H1 (cell line): Measurements from ENCODE around the gene SLC25A24. TPM values are rescaled to one million over a fixed set of nuclear protein-coding genes. Genes with fewer than 3 reads are reported as not detected.

Experiments
- BRCA1 ChIP-seq: IDR thresholded peaks from 2 replicates; pipeline ENCODE4 v1.6.1; 2012; ENCODE audit warnings: low read depth, low read length, improper control_type of control experiment
- CTBP2 ChIP-seq: IDR thresholded peaks from 2 replicates; pipeline ENCODE4 v1.7.0; 2011; ENCODE audit warnings: borderline replicate concordance, mild to moderate bottlenecking, moderate library complexity, mixed read lengths, low read length; ENCODE audit not compliant: insufficient read depth, insufficient read length
- HDAC2 ChIP-seq, 2 experiments: fragments of 300-600 bp in 1 of 2; sonication (generic) in 1 of 2; IDR thresholded peaks; 2 replicates each; pipeline ENCODE4 v1.6.1; 2011 to 2012; ENCODE audit warnings: low read depth in 2 of 2, low read length in 2 of 2, mild to moderate bottlenecking in 2 of 2, moderate library complexity in 2 of 2, borderline replicate concordance in 1 of 2, inconsistent platforms in 1 of 2
- NANOG ChIP-seq: IDR thresholded peaks from 2 replicates; pipeline ENCODE4 v1.6.1; 2011; ENCODE audit warnings: low read length, low read depth, mild to moderate bottlenecking, inconsistent platforms; ENCODE audit not compliant: insufficient read depth, poor library complexity, severe bottlenecking
- RXRA ChIP-seq: IDR thresholded peaks from 2 replicates; pipeline ENCODE4 v1.6.1; 2011; ENCODE audit warnings: low read depth, mild to moderate bottlenecking, low read length, moderate library complexity; ENCODE audit not compliant: insufficient read depth
- SRF ChIP-seq: IDR thresholded peaks from 2 replicates; pipeline ENCODE4 v1.6.1; 2011; ENCODE audit warnings: mild to moderate bottlenecking, low read depth, low read length, moderate library complexity
- SUZ12 ChIP-seq: fragments of 200-600 bp; sonication (generic); IDR thresholded peaks from 2 replicates; pipeline ENCODE4 v1.6.1; 2012; ENCODE audit warnings: mild to moderate bottlenecking, inconsistent platforms, low read length, moderate library complexity, mixed read lengths
- TBP ChIP-seq: IDR thresholded peaks from 2 replicates; pipeline ENCODE4 v1.6.1; 2011; ENCODE audit warnings: low read depth, low read length, improper control_type of control experiment
- polyA plus RNA-seq, 7 experiments: library from polyadenylated mRNA; depleted of rRNA in 3 of 7; stranded (reverse) in 5 of 7; unstranded in 2 of 7; fragments of >200 nt in 5 of 7; fragments of 200-250 nt in 2 of 7; gene quantifications; 1 replicate in 5 of 7; 2 replicates in 1 of 7; 4 replicates in 1 of 7; pipeline versions ENCODE4 v1.2.1 to v1.2.3, GENCODE V29; 2011 to 2013; ENCODE audit warnings: missing spikeins in 2 of 7, mixed read lengths in 2 of 7
- total RNA-seq: library from RNA; stranded (reverse); fragmentation: NEBNext Ultra II Directional; extraction: Animal tissue kit (Norgen Biotek cat#: 25700); gene quantifications from 2 replicates; pipeline ENCODE4 v1.2.1, GENCODE V29; 2021

SLC25A24 gene
- total and polyA plus RNA-seq, 2 of the 8 experiments (the other 6 are each of a cell fraction or from before 2014, with no cell fraction given): 13.6 to 40.6 TPM

- TF ChIP-seq CTBP2 (no peak), NANOG (no peak), TBP (no peak), RXRA (no peak), SUZ12 (no peak), HDAC2 (IDR thresholded peaks at IDR 0.05; ENCODE audit: borderline replicate concordance in 1 of 2, low read depth in 2 of 2, low read length in 2 of 2) (no peak), SRF (no peak), BRCA1 (no peak)
Observed at GRCh38 chr1:108130794-108131193, 69.3 kb downstream of the SLC25A24 start (continued).
